ENCODE measurements around the gene SCGB1D1.

The SCGB1D1 gene

DNA sequence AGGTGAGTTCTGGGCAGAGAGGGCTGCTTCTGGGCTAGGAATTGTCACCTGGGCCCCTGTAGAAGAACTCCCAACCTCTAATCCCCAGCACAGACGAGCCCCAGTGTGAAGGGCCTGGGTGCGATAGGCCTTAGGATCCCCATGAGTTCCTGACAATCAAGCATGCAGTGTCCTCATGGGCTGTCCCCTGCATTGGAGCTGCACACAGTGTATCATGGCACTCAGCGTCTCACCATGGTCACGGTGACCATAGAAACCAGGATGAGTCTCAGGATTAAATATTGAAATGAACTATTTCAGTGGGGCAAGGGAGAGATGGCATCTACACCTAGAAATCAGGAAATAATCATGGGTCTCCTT lies 18.7 kb downstream of the SCGB1D1 start:
- DNase-seq (ENCODE audit: extremely low spot score, insufficient read length, low read depth) (no peak), FAIRE-seq (no peak)

GRCh38 chr11:62217191-62217748 lies 27.3 kb downstream of the SCGB1D1 start:
- FAIRE-seq (no peak), DNase-seq (ENCODE audit: extremely low spot score, insufficient read length, low read depth) (no peak)

GRCh38 chr11:62221498-62221897 lies 31.5 kb downstream of the SCGB1D1 start:
- FAIRE-seq (no peak), DNase-seq (ENCODE audit: extremely low spot score, insufficient read length, low read depth) (no peak)

GRCh38 chr11:62223095-62223494 lies 33.1 kb downstream of the SCGB1D1 start:
- FAIRE-seq (no peak), DNase-seq (ENCODE audit: extremely low spot score, insufficient read length, low read depth) (no peak)

DNA sequence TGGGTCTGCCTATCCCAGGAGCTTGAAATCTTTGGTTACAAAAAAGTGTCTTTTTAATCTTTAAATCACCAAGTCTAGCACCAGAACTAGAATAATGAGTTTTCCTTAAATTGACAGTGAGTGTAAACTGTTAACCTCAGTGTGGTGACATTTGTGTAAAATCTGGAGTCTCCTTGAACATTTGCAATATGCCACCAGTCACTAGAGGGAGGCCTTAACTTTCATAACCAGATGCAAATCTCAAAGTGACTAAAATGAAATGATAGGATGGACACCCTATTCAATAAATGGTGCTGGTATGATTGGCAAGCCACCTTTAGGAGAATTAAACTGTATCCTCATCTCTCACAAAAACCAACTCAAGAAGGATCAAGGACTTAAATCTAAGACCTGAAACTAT lies 43.7 kb downstream of the SCGB1D1 start:
- FAIRE-seq (no peak), DNase-seq (ENCODE audit: extremely low spot score, insufficient read length, low read depth) (no peak)

DNA sequence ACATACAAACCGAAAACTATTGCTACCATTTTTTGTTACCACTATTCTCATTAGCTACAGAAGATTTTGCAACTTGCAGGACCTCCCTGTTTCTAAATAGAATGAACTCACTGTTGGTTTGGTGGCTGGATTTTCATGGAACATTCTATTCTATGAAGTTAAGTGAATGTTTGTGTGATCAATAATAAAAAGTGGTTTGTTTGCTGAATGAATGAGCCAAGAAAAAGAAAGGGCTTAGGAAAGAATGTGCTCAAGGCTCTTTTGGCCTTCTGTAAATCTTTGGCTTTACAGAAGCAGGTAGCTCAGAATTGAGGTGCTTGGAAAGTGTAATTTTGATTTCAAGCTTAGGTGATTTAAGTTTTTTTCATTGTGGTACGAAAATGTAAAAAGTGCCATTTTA lies 46.2 kb downstream of the SCGB1D1 start:
- DNase-seq (ENCODE audit: extremely low spot score, insufficient read length, low read depth) (no peak), FAIRE-seq (no peak)

- no peak for FAIRE-seq
Observed at GRCh38 chr11:62237499-62237898, 47.5 kb downstream of the SCGB1D1 start.

GRCh38 chr11:62238151-62238550 lies 48.1 kb downstream of the SCGB1D1 start:
- DNase-seq (ENCODE audit: extremely low spot score, insufficient read length, low read depth) = no peak

More at GRCh38 chr11:62237499-62237898, 47.5 kb downstream of the SCGB1D1 start:
- DNase-seq (ENCODE audit: extremely low spot score, insufficient read length, low read depth) = no peak

DNA sequence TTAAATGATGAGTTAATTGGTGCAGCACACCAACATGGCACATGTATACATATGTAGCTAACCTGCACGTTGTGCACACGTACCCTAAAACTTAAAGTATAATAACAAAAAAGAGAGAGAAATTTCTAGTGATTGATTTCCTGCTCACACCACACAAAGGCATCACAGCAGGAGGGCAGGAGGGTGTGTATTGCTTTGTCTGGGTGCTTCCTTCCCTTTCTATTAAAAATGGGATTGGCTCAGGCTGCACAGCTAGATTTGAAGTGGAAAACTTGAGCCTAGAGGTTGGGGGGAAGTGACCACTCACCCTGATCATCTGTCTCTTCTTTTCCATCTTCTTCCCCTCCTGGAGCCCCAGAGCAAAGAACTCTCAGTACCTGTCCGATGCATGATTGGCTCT lies 51.1 kb downstream of the SCGB1D1 start:
- DNase-seq (ENCODE audit: extremely low spot score, insufficient read length, low read depth) (no peak), FAIRE-seq (no peak)

More at GRCh38 chr11:62238151-62238550, 48.1 kb downstream of the SCGB1D1 start:
- no peak for FAIRE-seq

- FAIRE-seq (no peak), DNase-seq (ENCODE audit: extremely low spot score, insufficient read length, low read depth) (no peak)
Observed at GRCh38 chr11:62242021-62242420, 52.0 kb downstream of the SCGB1D1 start, which contains the start of gene SCGB1D2. Gene SCGB1D2 (plus strand): TSS chr11:62242239. CDS start chr11:62242308, 69 bp downstream.
